Neural crest cell (in vitro differentiated cells): ENCODE measurements around the gene TMEM238L. TPM values are rescaled to one million over a fixed set of nuclear protein-coding genes. Genes with fewer than 3 reads are reported as not detected.

Experiments used
- DNase-seq: peaks from one replicate; pipeline ENCODE4 v3.0.0; 2021; ENCODE audit warnings: low read depth, mixed read lengths, low spot score
- H3K27ac Mint-ChIP-seq: one replicate; pipeline ENCODE4 v1.8.0; 2021; ENCODE audit warnings: mild to moderate bottlenecking, mixed read lengths; ENCODE audit not compliant: unreplicated experiment
- H3K27me3 Mint-ChIP-seq: 2 replicates; pipeline ENCODE4 v1.8.0; 2021; ENCODE audit warnings: low read depth, mild to moderate bottlenecking, mixed read lengths
- H3K36me3 Mint-ChIP-seq: 2 replicates; pipeline ENCODE4 v1.8.0; 2021; ENCODE audit warnings: low read depth, mild to moderate bottlenecking, mixed read lengths
- H3K4me1 Mint-ChIP-seq: 2 replicates; pipeline ENCODE4 v1.8.0; 2021; ENCODE audit warnings: mixed read lengths
- H3K4me3 Mint-ChIP-seq: one replicate; pipeline ENCODE4 v1.8.0; 2021; ENCODE audit warnings: mild to moderate bottlenecking, mixed read lengths
- H3K9me3 Mint-ChIP-seq: 2 replicates; pipeline ENCODE4 v1.8.0; 2021; ENCODE audit warnings: mixed read lengths
- CTCF ChIP-seq: fragments of 200-600 bp; sonication (generic); conservative IDR thresholded peaks from 2 replicates; pipeline ENCODE4 v1.5.0; 2021; ENCODE audit warnings: antibody characterized with exemption, mild to moderate bottlenecking
- total RNA-seq: library from RNA; stranded (reverse); gene quantifications from 2 replicates; pipeline ENCODE4 v1.2.1, GENCODE V29; 2021

The TMEM238L gene
- total RNA-seq, 1 donor from 2014 or later, result not detected

- H3K36me3 Mint-ChIP-seq, result peaks cover 14% of the 10 kb centered on the region
- DNase-seq, result no peak
- no peak for TF ChIP-seq CTCF
- H3K9me3 Mint-ChIP-seq, result peaks cover 16% of the 10 kb centered on the region
- no peak overlapping the region for H3K4me3 Mint-ChIP-seq
- peaks cover 25% of the 10 kb centered on the region for H3K4me1 Mint-ChIP-seq
- no peak overlapping the region for H3K27ac Mint-ChIP-seq
- H3K27me3 Mint-ChIP-seq, result peaks cover 6% of the 10 kb centered on the region
Measured at GRCh38 chr17:10775058-10775457, 28.8 kb downstream of the TMEM238L start.

GRCh38 chr17:10773391-10773790 is 30.5 kb downstream of the TMEM238L start:
- peaks cover 14% of the 10 kb centered on the region for H3K36me3 Mint-ChIP-seq
- peaks cover 34% of the 10 kb centered on the region for H3K4me1 Mint-ChIP-seq
- H3K4me3 Mint-ChIP-seq, result no peak overlapping the region
- no peak overlapping the region for H3K27ac Mint-ChIP-seq
- peaks cover 16% of the 10 kb centered on the region for H3K9me3 Mint-ChIP-seq
- DNase-seq, result no peak
- no peak for TF ChIP-seq CTCF
- peaks cover 6% of the 10 kb centered on the region for H3K27me3 Mint-ChIP-seq

GRCh38 chr17:10772425-10773380 is 31.2 kb downstream of the TMEM238L start:
- H3K9me3 Mint-ChIP-seq, result peaks cover 16% of the 10 kb centered on the region

GRCh38 chr17:10771148-10771547 is 32.8 kb downstream of the TMEM238L start:
- Mint-ChIP-seq H3K27me3 (peaks cover 8% of the 10 kb centered on the region), H3K9me3 (peaks cover 16% of the 10 kb centered on the region), H3K36me3 (peaks cover 14% of the 10 kb centered on the region), H3K27ac (no peak overlapping the region), H3K4me3 (no peak overlapping the region), H3K4me1 (peaks cover 34% of the 10 kb centered on the region)
- TF ChIP-seq CTCF, result no peak
- DNase-seq, result no peak

More at GRCh38 chr17:10772425-10773380, 31.2 kb downstream of the TMEM238L start:
- Mint-ChIP-seq H3K4me3 (peak overlapping the region; percentile 17), H3K27ac (no peak overlapping the region), H3K4me1 (peaks cover 34% of the 10 kb centered on the region), H3K36me3 (peaks cover 14% of the 10 kb centered on the region), H3K27me3 (peaks cover 6% of the 10 kb centered on the region)
- TF ChIP-seq CTCF, result peak; percentile 85
- peak; percentile 69 for DNase-seq

GRCh38 chr17:10769840-10770239 is 34.1 kb downstream of the TMEM238L start:
- no peak overlapping the region for H3K4me3 Mint-ChIP-seq
- no peak overlapping the region for H3K27ac Mint-ChIP-seq
- H3K36me3 Mint-ChIP-seq, result peaks cover 7% of the 10 kb centered on the region
- H3K27me3 Mint-ChIP-seq, result peaks cover 6% of the 10 kb centered on the region
- no peak for TF ChIP-seq CTCF
- H3K4me1 Mint-ChIP-seq, result peaks cover 34% of the 10 kb centered on the region
- H3K9me3 Mint-ChIP-seq, result peaks cover 10% of the 10 kb centered on the region
- DNase-seq, result no peak
